ENCODE data around the gene PPIG. TPM values are rescaled to one million over a fixed set of nuclear protein-coding genes. Genes with fewer than 3 reads are reported as not detected.

The PPIG gene
- total and polyA plus RNA-seq, 2 experiments from 2014 or later = 40.7 to 157 TPM

GRCh38 chr2:169670937-169671336, 86.8 kb downstream of the PPIG start:
- Histone ChIP-seq H3K4me3 (no peak overlapping the region), H3F3A (replicated peaks; ENCODE audit: low read depth) (no peaks in the 10 kb centered on the region), H3K27ac (ENCODE audit: low read depth) (no peak overlapping the region), H3K36me3 (ENCODE audit: insufficient read depth) (no peaks in the 10 kb centered on the region), H3K4me2 (no peak overlapping the region), H2AFZ (no peak overlapping the region), H4K20me1 (replicated peaks; ENCODE audit: insufficient read depth) (no peaks in the 10 kb centered on the region), H3K4me1 (ENCODE audit: insufficient read depth) (peaks cover 4% of the 10 kb centered on the region; the same call in 1 of the 2 replicates), H3K9me2 (ENCODE audit: insufficient read depth) (no peaks in the 10 kb centered on the region), H3K27me3 (ENCODE audit: insufficient read depth) (no peaks in the 10 kb centered on the region), H3K79me2 (replicated peaks; ENCODE audit: insufficient read depth) (no peaks in the 10 kb centered on the region)
- ATAC-seq = no peak
- no peaks in the 10 kb centered on the region for H3K36me3 Mint-ChIP-seq (ENCODE audit: low read depth)
- H3K27ac Mint-ChIP-seq = no peak overlapping the region
- TF ChIP-seq NANOG (IDR thresholded peaks at IDR 0.05; ENCODE audit: borderline replicate concordance) = no peak
- no peak for TF ChIP-seq POLR2AphosphoS5 (IDR thresholded peaks at IDR 0.05; ENCODE audit: low read depth)
- TF ChIP-seq CREB1 (CRISPR knock-in tag; IDR thresholded peaks at IDR 0.05; ENCODE audit: low read depth) = no peak
- TF ChIP-seq ETS1 (IDR thresholded peaks at IDR 0.05) = no peak
- no peak for TF ChIP-seq STAT1 (IDR thresholded peaks at IDR 0.05; ENCODE audit: unreplicated experiment)
- no peak for TF ChIP-seq EZH2phosphoT487 (IDR thresholded peaks at IDR 0.05; ENCODE audit: unreplicated experiment)
- TF ChIP-seq ZNF462 (CRISPR knock-in tag; IDR thresholded peaks at IDR 0.05) = no peak
- TF ChIP-seq REST (IDR thresholded peaks at IDR 0.05; ENCODE audit: unreplicated experiment) = no peak
- no peak for TF ChIP-seq JUNB (IDR thresholded peaks at IDR 0.05; ENCODE audit: unreplicated experiment)
- no peak for TF ChIP-seq ZNF331 (CRISPR knock-in tag; IDR thresholded peaks at IDR 0.05; ENCODE audit: low read depth)
- no peak for TF ChIP-seq ZNF114 (CRISPR knock-in tag; IDR thresholded peaks at IDR 0.05)
- no peak for TF ChIP-seq EZH2 (IDR thresholded peaks at IDR 0.05; ENCODE audit: low read depth, unreplicated experiment)
- TF ChIP-seq CTCF (conservative IDR thresholded peaks at IDR 0.05; ENCODE audit: low read depth in 2 of 2) = no peak
- H3K4me3 Mint-ChIP-seq = no peak overlapping the region
- no peak for DNase-seq (ENCODE audit: low spot score)
- H3K27me3 Mint-ChIP-seq (ENCODE audit: insufficient read depth, low read depth, poor library complexity) = no peaks in the 10 kb centered on the region
- no peaks in the 10 kb centered on the region for H3K9me3 Mint-ChIP-seq
- H3K4me1 Mint-ChIP-seq = peaks cover 8% of the 10 kb centered on the region; the same call in 2 of the 3 replicates

All from GM23338 (cell line).